CD4-positive, alpha-beta T cell treated with Interferon alpha-2 for 1 hour (primary cell): ENCODE data around the gene PON3.

Source experiments
- DNase-seq, 2 donors: peaks; one replicate each; pipeline ENCODE4 v3.0.0-alpha.2; 2020 to 2022

The PON3 gene

DNA sequence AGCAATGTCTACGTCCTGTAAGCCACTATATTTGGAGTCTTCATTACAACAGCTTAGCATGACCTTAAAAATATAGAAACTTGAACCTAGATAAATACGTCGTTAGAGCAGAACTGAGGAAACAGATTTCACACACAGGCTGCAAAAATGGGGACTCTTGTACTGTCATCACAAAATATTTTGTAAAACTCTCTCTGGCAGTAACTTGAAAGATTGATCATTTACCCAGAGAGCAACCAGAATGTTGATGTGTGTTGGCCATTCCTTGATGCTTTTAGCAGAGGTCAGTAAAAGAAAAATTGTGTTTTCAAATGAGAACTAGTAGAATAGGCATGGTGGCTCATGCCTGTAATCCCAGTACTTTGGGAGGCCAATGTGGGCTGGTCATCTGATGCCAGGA, 57.3 kb downstream of the PON3 start:
- DNase-seq = no peak

DNA sequence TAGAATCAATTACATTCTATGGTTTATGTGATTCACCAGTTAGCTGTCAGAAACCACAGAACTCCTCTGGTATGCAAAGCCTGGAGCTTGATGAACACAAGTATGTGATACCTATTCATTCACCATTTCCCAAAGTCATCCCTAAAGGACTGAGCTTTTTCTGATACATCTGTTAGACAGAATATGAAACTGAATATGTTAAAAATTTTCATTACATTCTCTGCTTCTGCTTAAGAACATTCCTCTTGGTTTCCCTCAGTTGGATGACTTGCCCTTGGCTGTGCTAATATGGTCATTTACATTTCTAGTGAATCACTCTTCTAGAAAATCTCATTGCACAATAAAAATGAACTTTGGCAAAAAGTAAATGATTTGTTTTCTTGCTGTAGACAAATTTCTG, 61.1 kb downstream of the PON3 start:
- no peak for DNase-seq

DNA sequence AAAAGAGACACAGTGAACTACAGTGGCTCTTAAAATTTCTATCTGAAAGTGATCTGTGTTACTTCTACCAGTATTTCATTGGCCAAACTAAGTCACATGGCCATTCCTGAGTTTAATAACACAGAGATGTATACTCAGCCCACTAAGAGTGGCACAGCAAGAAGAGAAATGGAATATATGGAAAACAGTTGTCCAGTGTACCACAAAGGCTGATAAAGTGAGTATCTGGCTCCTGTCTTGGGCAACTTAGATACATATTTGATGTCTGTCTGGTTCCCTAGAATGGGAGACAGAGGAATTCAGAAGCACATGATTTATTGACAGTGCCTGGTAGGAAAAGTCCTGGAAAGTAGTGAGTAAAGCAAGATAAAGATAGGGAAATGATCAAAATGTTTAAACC, 61.7 kb downstream of the PON3 start:
- no peak for DNase-seq

DNA sequence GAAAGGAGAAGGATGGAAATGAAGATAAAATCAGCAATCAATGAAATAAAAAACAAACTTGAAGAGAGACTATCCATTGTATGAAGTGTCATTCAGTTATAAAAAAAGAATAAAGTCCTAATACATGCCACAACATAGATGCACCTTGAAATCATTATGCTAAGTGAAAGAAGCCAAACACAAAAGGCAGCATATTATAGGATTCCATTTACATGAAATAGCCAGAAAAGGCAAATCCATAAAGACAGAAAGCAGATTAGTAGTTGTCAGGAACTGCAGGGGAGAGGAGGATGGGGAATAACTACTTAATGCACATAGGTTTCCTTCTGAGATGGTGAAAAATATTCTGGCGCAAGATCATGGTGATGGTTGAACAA, 65.2 kb downstream of the PON3 start:
- DNase-seq = no peak

DNA sequence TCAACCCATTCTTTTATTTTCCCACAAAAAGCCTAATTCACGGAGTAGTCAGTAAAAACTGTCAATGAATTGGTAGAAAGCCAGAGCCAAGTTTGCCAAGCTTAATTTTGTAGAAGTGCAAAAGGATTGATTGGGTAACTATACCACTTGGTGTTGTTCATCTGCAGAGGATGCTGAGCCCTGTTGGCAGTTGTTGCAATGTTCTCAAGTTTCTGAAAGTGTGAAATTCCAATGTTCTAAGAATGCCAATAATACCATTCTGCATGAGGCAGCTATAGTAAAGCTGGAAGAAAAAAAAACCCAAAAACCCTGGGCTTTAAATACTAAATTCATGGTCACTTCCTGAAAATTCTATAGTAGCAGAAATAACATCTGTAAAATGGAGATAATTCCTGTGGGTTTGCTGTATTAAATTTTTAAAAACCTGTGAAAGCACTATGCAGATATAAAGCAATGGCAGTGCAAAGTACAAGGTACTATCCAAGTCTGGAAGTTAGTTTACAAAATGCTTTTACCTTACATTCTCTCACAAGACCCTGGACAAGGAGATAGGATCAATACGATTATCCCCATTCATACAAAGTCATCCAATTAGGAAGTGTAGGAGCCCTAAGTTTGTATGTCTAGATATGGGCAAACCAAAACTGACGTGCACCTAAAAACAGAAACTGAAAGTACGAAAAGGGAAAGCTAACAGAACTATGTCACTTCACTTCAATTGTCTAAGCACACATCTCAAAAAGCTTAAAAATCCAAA, 65.8 kb downstream of the PON3 start:
- peak in 1 of 2 donors; percentile 53 for DNase-seq

DNA sequence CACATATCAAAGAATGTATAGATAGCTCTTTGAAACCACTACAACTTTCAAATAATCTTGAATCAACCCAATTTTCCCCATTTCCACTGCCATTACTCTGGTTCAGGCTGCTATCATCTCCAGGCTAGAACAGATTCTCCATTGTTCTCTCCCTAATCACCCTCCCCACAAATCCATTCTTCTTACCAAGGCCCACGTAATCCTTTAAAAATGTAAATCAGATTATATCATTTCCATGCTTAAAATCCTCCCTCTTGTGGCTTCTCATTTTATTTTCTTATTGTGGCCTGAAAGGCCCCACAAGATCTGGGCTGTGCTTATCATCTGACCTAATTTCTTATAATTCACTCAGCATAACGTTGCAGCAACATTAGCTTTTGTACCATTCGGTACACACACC, 68.8 kb downstream of the PON3 start:
- DNase-seq = no peak

DNA sequence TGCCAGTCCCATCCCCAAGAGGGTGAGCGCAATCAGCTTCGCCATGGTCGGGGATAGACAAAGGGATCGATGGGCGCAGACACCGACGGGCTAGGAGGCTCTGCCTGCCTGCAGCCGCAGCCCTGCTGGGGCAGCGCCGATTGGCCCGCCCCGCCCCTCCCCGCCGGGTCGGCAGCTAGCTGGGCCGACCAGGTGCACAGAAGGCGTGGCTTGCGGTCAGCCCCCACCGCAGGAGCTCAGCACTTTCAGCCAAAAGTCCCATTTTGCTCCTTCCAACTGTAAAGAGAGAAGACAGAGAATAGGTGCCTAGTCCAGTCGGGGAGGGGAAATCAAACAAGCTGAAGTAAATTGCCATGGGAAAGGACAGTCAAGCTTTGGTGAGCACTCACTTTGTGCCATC, 71.7 kb downstream of the PON3 start, which contains the start of gene PON1:
Gene PON1, minus strand, starts transcription at position 102 of the 400 bp plus-strand sequence. Its CDS starts 57 bp downstream, at position 45.
- peak in 1 of 2 donors; percentile 43 for DNase-seq

DNA sequence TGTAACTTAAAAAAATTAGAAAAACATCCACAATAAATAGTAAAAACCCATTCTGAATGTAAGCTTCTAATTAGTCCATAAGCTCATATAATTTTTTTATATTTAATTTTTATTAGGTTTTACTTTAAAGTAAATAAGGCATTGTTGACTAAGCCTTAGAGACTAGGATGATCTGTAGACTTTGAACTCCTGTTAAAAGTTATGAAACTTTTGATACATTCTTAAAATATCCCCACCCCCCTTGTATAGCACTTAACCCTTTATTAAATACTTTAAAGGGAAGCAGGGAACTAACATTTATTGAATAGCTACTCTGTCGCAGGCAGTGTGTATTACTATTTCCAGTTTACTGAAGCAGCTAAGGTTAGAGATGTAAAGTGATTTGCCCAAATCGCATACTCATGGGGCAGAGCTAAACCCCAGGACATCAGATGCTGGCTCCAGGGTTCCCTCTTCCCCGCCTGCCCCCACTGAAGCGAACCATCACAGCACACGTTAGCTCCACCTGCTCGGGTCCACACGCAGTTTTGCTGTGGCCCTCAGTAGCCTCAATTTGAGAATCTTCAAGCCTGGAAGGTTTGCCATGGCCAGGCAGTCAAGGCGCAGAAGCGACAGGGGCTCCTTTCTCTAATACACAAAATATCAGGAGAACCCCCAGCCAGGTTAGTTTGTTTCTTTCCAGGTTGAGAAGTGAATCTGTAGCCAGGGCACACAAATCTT, 72.6 kb downstream of the PON3 start:
- no peak for DNase-seq

DNA sequence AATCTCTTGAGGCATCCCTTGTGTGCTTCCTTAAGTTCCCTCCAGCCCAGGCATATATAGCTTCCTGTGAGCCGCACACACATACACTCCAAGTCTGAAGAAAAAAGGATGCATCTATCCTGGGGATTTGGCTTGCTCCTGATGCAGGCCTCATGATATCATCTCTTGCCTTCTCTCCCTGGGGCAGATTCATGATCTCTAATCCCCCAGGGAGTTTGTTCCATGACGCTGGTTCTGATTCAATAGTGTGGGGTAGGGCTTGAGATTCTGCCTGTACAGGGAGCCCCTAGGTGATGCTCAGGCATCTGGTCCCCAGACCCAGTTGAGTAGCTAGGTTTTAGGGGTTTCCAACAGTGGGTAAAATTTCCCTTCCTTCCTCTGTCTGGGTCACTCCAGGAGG, 73.3 kb downstream of the PON3 start:
- DNase-seq = no peak

DNA sequence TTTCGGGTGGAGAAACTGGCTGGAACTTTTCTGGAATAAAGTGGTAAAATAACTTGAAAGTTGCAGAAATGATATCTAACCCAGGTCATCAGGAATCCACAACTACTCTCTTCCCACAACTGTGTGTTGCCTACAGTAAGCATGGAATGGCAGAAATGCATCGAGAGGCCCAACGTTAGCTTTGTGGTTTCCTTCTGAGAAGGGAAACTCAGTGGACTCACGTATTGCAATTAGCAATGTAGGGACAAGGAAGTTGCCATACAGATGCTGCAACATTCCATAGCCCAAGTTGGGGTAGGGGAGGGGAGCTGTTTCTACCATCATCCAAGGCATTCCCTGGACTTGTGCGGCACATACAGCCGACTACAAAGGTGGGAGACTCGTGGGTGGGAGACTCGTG, 73.8 kb downstream of the PON3 start:
- no peak for DNase-seq

DNA sequence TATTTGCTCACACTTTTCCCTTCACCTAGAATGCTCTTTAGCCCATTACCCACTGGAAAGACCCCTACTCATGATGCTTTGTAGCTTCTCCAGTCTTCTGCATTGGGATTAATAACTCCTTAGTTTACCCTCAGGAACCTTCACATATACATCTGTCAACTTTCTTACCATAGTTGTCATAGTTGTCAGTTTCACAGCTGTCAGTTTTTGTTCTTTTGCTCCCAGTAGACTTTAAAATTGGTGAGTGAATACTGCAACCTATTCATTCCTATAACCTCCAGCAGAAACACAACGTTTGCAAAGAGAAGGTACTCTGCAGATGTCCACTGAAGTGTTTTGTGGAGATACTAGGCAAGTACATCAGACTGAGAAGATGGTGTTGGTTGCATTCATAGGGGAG, 74.5 kb downstream of the PON3 start:
- no peak for DNase-seq

DNA sequence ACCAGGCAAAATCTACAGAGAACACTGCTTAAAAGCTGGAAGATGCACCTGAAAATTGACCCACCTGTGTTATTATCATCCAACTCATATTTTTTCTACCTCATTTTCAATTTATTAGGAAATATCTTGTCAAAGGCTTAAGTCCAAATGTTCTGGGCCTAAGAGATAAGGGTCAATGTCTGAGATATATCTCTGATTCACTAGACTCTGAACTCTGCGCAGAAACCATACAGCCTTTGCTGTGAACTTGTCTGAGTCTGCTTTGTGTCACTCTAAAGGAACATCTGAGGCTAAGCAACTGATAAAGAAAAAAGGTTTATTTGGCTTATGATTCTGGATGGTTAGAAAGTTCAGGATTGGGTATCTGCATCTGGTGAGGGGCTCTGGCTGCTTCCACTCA, 75.5 kb downstream of the PON3 start:
- DNase-seq = no peak

DNA sequence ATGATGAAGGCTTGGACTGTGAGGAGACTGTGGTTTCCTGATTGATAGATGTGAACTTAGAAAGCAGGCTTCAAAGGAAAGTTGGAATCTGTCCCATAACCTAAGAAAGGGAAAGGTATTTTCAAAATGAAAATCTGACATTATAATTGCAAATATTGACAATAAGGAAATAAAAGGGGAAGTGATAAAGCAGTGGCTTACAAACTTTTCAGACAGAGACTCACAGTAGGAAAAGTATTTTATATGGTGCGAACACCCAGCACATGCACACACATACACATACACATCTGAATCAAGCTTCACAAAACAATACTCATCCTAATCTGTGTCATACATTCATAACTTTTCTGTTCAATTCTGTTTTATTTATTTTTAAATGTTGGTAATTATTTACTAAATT, 76.6 kb downstream of the PON3 start:
- DNase-seq = no peak

DNA sequence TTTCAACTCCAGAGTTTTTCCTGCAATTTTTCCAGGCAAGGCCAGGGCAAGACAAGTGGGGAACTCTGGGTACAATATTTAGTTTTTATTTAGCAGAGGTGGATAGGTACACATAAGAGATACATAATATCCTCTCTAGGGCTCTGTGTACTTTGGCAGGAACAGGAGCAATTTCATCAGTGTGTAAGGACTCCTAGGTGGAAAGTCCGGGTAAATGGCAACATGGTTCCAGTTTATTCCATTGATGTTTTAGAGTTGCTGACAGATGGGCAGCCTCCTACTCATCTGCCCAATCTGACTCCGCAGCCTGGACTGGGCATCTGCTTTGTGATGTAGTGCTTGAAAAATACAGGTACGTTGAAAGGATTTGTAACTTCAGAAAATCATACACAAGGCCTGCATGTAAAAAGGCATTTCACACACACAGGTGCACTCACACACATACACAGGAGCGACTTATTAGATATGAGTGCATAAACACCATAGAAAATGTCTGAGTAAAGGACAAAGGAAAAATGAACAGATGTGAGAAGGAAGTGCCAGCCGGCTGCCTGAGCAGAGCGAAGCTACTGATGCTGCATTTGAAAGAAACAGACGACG, 77.6 kb downstream of the PON3 start:
- no peak for DNase-seq

DNA sequence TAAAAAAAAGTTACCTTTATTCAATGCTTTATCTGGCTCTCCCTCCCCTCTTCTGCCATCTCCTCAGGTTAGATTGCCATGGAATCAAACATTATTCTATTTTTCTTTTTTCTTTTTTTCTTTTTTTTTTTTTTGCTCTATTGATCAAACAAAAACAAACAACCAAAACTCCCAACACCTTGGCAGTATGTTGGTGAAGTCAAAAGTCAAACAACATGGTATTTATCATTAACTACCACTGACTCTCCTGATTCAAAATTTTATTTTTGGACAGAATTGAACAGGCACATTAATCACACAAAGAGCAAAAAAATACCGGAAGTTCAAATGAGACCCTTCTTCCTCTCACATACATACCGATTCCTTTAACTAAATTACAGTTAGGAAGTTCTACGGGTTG, 78.2 kb downstream of the PON3 start:
- no peak for DNase-seq

DNA sequence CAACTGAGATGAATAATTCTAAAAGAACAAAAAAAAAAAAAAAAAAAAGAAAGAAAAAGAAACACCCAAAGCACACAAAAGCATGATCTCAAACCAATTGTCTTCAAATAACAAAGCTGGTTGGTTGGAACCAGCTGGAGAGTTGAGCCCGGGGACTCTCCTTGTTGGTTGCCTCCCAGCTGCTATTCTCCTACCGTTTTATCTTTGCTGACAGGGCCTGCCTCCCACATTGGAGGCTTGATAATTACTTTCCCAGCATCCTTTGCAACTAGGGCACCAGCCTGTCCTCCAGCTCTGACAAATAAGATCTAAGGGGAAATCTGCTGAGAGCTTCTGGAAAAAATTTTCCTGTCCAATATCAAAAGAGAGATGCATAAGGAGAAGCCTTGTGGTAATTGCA, 78.6 kb downstream of the PON3 start:
- DNase-seq = no peak

DNA sequence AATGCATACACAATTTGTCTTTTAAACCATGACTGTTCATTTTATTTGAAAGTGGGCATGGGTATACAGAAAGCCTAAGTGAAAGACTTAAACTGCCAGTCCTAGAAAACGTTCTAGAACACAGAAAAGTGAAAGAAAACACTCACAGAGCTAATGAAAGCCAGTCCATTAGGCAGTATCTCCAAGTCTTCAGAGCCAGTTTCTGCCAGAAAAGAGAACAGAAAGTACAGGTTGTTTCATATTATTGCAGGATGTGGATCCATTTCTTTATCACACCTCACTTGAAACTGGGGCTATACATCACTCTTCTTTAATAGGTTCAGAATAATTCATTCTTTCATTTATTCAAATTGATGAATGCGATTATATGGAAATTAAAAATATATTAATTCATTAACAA, 79.6 kb downstream of the PON3 start:
- DNase-seq = no peak

DNA sequence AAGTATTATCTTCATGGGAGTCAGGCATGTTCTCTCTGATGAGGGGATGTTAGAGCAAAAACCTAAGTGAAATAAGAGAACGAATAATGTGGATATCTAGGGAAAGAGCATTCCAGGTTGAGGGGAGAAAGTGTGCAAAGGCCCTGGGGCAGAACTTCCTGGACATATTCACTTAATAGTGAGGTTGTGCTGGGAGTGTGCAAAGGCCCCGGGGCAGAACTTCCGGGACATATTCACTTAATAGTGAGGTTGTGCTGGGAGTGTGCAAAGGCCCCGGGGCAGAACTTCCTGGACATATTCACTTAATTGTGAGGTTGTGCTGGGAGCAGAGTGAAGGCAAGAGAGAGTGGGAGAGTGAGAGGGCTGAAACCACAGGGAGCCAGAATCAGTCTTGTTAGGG, 83.6 kb downstream of the PON3 start:
- no peak for DNase-seq

DNA sequence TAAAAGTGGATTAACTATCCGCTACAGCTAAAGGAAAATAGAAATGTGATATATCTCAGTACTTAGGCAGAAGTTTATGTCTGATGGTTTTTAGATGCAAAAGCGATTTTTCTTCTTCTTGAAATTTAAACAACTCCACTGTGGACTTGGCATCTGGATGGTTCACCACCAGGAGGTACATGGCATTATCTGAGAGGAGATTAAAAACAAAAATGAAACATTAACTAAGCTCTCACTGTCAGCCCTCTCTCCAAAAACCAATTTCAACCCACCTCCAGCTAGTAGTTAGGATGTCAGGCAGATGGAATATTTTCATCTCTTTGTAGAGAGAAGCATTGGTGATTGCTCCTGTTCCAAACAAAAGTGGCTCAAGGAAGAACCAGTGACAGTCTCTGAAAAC, 84.8 kb downstream of the PON3 start:
- no peak for DNase-seq

DNA sequence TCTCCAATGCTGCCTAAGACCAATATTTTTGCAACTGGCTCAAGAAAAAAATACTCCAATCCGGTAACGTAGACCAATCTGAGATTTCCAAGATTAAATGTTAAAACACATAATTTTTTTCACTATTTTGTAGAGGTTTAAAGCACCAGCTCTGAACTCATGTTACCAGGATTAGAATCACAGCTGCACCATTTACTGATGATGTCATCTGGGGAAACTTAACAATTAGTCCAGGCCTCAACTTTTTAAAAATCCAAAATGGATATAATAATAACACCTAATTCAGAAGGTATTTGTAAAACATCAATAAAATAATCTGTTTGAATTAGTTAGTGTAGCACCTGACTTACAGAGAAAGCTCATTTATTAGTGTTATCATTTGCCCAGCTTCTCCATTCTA, 86.2 kb downstream of the PON3 start:
- no peak for DNase-seq
